Right cardiac atrium (tissue), 5 donors: Measurements from ENCODE around the gene XRCC4. TPM values are rescaled to one million over a fixed set of nuclear protein-coding genes. Genes with fewer than 3 reads are reported as not detected.

Experiments
- ATAC-seq, 2 donors: fragments of 200-7000 bp; cut with Tn5 transposase; one replicate each; pipeline versions ENCODE4 v1.8.0 to v1.9.1; 2020; ENCODE audit warnings: moderate library complexity in 2 of 2, mild to moderate bottlenecking in 1 of 2
- DNase-seq, 3 donors: peaks; one replicate each; pipeline ENCODE4 v3.0.0-alpha.2; 2020
- H3K27ac ChIP-seq: one replicate; pipeline ENCODE4 v1.5.1; 2013; ENCODE audit warnings: mild to moderate bottlenecking, low read length, control low read depth, moderate library complexity
- H3K27me3 ChIP-seq: one replicate; pipeline ENCODE4 v1.6.1; 2013; ENCODE audit not compliant: control insufficient read depth, insufficient read depth
- H3K4me1 ChIP-seq: one replicate; pipeline ENCODE4 v1.6.1; 2013; ENCODE audit warnings: low read length; ENCODE audit not compliant: control insufficient read depth, insufficient read depth
- H3K4me3 ChIP-seq: one replicate; pipeline ENCODE4 v1.5.1; 2013; ENCODE audit warnings: low read length, control low read depth
- H3K9me3 ChIP-seq: one replicate; pipeline ENCODE4 v1.6.1; 2013; ENCODE audit warnings: low read length; ENCODE audit not compliant: control insufficient read depth
- WGBS: extraction: QIAGEN DNeasy Blood & Tissue Kit; methylation state at CpG from one replicate; pipeline ENCODE4 v1.1.7; 2013; 5-methylcytosine and 5-hydroxymethylcytosine counted together
- intact Hi-C, 4 donors: fragments of 100-400 bp; cut with DNase I; formaldehyde crosslinking; loops; one replicate each; pipeline versions ENCODE4 v1.11.0 to v1.14.0; 2022 to 2023
- polyA plus RNA-seq: library from polyadenylated mRNA; stranded (reverse); fragments of 200-250 nt; gene quantifications from one replicate; pipeline ENCODE4 v1.2.3, GENCODE V29; 2013
- total RNA-seq, 4 donors: library from RNA; stranded (reverse); fragmentation: NEBNext Ultra II Directional; extraction: Animal tissue kit (Norgen Biotek cat#: 25700); gene quantifications; one replicate each; pipeline ENCODE4 v1.2.1, GENCODE V29; 2021
- donor health status: healthy with polysubstance abuse.
- donor health status: DM: no; HTN: yes; CAD: no.
- donor health status: DM: no; HTN: no; CAD: no.
- donor health status: DM: no; HTN: yes; CAD: no; lungs with severe emphysema.
- donor health status: DM: yes; HTN: yes; CAD: no.

The XRCC4 gene
- total and polyA plus RNA-seq, 5 donors = 7.1 to 8.6 (median 7.5) TPM

- intact Hi-C loops = no loop called here
- H3K27me3 ChIP-seq = no peaks in the 10 kb centered on the region
- 92% methylated on average over 1 of the region's 1 CpG for WGBS
- H3K4me1 ChIP-seq = no peaks in the 10 kb centered on the region
- DNase-seq (no peak), ATAC-seq (no peak)
- no peak overlapping the region for H3K4me3 ChIP-seq
- no peak overlapping the region for H3K27ac ChIP-seq
- no peaks in the 10 kb centered on the region for H3K9me3 ChIP-seq
Observed at GRCh38 chr5:83393504-83393866, 316.1 kb downstream of the XRCC4 start.

GRCh38 chr5:83394190-83394589 is 316.8 kb downstream of the XRCC4 start:
- H3K27ac ChIP-seq = no peak overlapping the region
- DNase-seq = no peak
- H3K27me3 ChIP-seq = no peaks in the 10 kb centered on the region
- intact Hi-C loops = no loop called here
- no peaks in the 10 kb centered on the region for H3K4me1 ChIP-seq
- H3K9me3 ChIP-seq = no peaks in the 10 kb centered on the region
- ATAC-seq = no peak
- H3K4me3 ChIP-seq = no peak overlapping the region
- WGBS = 90% methylated on average over 2 of the region's 2 CpGs

DNA sequence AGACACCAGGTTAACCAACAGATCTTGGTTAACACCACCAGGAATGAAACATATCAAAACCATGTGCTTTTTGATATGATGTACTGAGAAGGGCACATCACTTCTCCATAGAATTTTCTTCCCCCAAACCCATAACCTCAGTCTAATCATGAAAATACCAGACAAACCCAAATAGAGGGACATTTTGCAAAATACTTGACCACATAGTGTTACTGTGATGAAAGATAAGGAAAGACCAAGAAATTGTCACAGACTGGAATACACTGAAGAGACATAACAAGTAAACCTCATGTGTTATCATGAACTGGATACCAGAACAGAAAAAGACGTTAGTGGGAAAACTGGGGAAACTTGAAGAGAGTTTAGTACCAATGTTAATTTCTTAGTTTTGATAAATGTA is 319.3 kb downstream of the XRCC4 start:
- DNase-seq (no peak), ATAC-seq (no peak)
- no peak overlapping the region for H3K27ac ChIP-seq
- no peak overlapping the region for H3K4me3 ChIP-seq
- no peaks in the 10 kb centered on the region for H3K4me1 ChIP-seq
- no peaks in the 10 kb centered on the region for H3K27me3 ChIP-seq
- WGBS = 53% methylated on average over 1 of the region's 1 CpG
- no peaks in the 10 kb centered on the region for H3K9me3 ChIP-seq
- intact Hi-C loops = no loop called here

DNA sequence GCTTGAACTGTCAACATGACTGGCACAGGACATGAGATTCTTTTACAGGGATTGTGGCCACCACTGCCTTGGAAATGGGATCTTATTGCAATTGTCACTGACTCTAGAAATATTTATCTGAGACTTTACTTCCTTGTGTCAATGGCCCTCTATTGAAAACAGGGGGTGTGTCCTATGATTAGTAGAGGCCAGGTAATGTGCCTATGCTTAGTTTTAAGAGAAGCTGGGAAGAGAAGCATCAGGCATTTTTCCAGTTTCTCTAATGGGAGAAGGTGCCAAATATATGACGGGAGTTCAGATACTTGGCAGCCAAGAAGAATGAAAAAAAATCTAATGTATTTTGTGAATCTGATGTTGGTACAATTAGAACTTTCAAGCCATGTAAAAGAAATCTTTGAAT is 320.3 kb downstream of the XRCC4 start:
- Histone ChIP-seq H3K27ac (no peak overlapping the region), H3K9me3 (no peaks in the 10 kb centered on the region), H3K4me3 (no peak overlapping the region), H3K4me1 (no peaks in the 10 kb centered on the region), H3K27me3 (no peaks in the 10 kb centered on the region)
- no peak for DNase-seq
- 33% methylated on average over 1 of the region's 1 CpG for WGBS
- intact Hi-C loops = no loop called here
- no peak for ATAC-seq

DNA sequence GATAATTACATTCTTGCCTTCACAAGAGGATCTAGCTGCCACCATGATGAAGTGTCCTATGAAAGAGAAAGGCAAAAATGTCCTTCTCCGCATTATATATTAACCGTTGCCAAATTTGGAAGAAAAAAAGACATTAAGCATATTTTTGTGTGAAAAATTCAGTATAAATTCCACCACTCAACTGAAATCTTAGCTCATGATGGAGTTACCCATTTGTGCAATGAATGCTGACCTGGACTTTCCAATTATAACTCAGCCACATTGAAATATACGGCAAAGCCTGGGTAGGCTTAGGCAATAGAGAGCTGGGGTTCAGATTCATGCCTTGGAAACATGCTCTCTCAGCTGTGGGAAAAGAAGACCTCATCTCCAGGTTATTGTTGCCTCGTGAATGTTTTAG is 322.9 kb downstream of the XRCC4 start:
- H3K4me1 ChIP-seq = no peaks in the 10 kb centered on the region
- no peak for DNase-seq
- no peak overlapping the region for H3K4me3 ChIP-seq
- no peak for ATAC-seq
- intact Hi-C loops = no loop called here
- no peaks in the 10 kb centered on the region for H3K27me3 ChIP-seq
- no peaks in the 10 kb centered on the region for H3K9me3 ChIP-seq
- 82% methylated on average over 4 of the region's 4 CpGs for WGBS
- H3K27ac ChIP-seq = no peak overlapping the region

- H3K27ac ChIP-seq = no peak overlapping the region
- H3K9me3 ChIP-seq = no peaks in the 10 kb centered on the region
- intact Hi-C loops = no loop called here
- H3K4me3 ChIP-seq = no peak overlapping the region
- no peaks in the 10 kb centered on the region for H3K4me1 ChIP-seq
- DNase-seq (no peak), ATAC-seq (no peak)
- H3K27me3 ChIP-seq = no peaks in the 10 kb centered on the region
- 88% methylated on average over 3 of the region's 3 CpGs for WGBS
Observed at GRCh38 chr5:83400701-83401100, 323.4 kb downstream of the XRCC4 start.

- H3K4me1 ChIP-seq = no peaks in the 10 kb centered on the region
- no peaks in the 10 kb centered on the region for H3K9me3 ChIP-seq
- DNase-seq (no peak), ATAC-seq (no peak)
- no peak overlapping the region for H3K4me3 ChIP-seq
- WGBS = 47% methylated on average over 3 of the region's 3 CpGs
- no peaks in the 10 kb centered on the region for H3K27me3 ChIP-seq
- no peak overlapping the region for H3K27ac ChIP-seq
- intact Hi-C loops = no loop called here
Observed at GRCh38 chr5:83401122-83401731, 323.9 kb downstream of the XRCC4 start.

DNA sequence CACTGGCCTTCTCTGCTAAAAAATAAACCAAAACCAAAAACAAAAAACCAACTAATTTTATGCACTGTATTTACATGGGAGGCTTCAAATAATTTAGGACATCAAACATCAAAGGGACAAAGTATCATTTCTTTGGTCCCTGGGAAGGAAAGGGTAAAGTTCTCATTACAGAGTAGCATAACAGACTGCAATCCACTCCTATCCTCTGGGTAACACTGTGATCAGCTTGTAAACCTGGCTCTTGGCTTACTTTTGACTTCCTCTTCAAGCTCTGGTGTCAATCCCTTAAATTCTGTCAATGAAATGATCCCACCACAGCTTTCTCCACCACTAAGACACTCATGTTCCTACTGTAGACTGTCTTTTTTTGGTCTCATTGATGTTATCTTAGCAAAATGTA is 324.4 kb downstream of the XRCC4 start:
- DNase-seq (no peak), ATAC-seq (no peak)
- Histone ChIP-seq H3K4me3 (no peak overlapping the region), H3K27ac (no peak overlapping the region), H3K4me1 (no peaks in the 10 kb centered on the region), H3K9me3 (no peaks in the 10 kb centered on the region), H3K27me3 (no peaks in the 10 kb centered on the region)
- intact Hi-C loops = no loop called here

Other genes with a start within 250 kb of the XRCC4 start
- gene TMEM167A, start 153 bp upstream of the XRCC4 start, total RNA-seq = 10 to 100 TPM; 52.8 to 78.0 (median 63.9) TPM
- gene TMEM167A, start 153 bp upstream of the XRCC4 start, polyA plus RNA-seq = 27.9 TPM